Cortex of kidney (tissue), 1 donor: ENCODE data around the gene EIF2AK2.

Source experiments
- DNase-seq: peaks from one replicate; lab custom pipeline; 2025; lab: John Stamatoyannopoulos, UW

Gene EIF2AK2

GRCh38 chr2:37100054-37100453 is 56.7 kb downstream of the EIF2AK2 start:
- no peak for DNase-seq

- DNase-seq = no peak
Measured at GRCh38 chr2:37098416-37099118, 58.2 kb downstream of the EIF2AK2 start.

GRCh38 chr2:37096568-37096967 is 60.2 kb downstream of the EIF2AK2 start:
- DNase-seq = no peak

GRCh38 chr2:37091873-37092272 is 64.9 kb downstream of the EIF2AK2 start:
- no peak for DNase-seq

- DNase-seq = no peak
Measured at GRCh38 chr2:37090019-37090477, 66.7 kb downstream of the EIF2AK2 start.

GRCh38 chr2:37085731-37086147 is 71.0 kb downstream of the EIF2AK2 start:
- no peak for DNase-seq

- DNase-seq = no peak
Measured at GRCh38 chr2:37084797-37085196, 72.0 kb downstream of the EIF2AK2 start.

- DNase-seq = peak; percentile 55
Measured at GRCh38 chr2:37083873-37084794, 72.6 kb downstream of the EIF2AK2 start, which contains the start of the genes GPATCH11 and HEATR5B. TSS of gene GPATCH11 (plus strand) at chr2:37084518. CDS start at chr2:37088382, 3,864 bp downstream. TSS of gene HEATR5B (minus strand) at chr2:37084372. CDS start at chr2:37083414, 958 bp downstream.

- no peak for DNase-seq
Measured at GRCh38 chr2:37080689-37081088, 76.1 kb downstream of the EIF2AK2 start.

GRCh38 chr2:37080266-37080665 is 76.5 kb downstream of the EIF2AK2 start:
- DNase-seq = no peak

- no peak for DNase-seq
Measured at GRCh38 chr2:37070931-37071330, 85.8 kb downstream of the EIF2AK2 start.

- DNase-seq = no peak
Measured at GRCh38 chr2:37068686-37069085, 88.1 kb downstream of the EIF2AK2 start.

- no peak for DNase-seq
Measured at GRCh38 chr2:37061776-37062175, 95.0 kb downstream of the EIF2AK2 start.

GRCh38 chr2:37061013-37061711 is 95.6 kb downstream of the EIF2AK2 start:
- no peak for DNase-seq

GRCh38 chr2:37060446-37060845 is 96.3 kb downstream of the EIF2AK2 start:
- DNase-seq = no peak

- no peak for DNase-seq
Measured at GRCh38 chr2:37059841-37060240, 96.9 kb downstream of the EIF2AK2 start.

- DNase-seq = no peak
Measured at GRCh38 chr2:37052600-37053332, 104.0 kb downstream of the EIF2AK2 start.
